Ishikawa (cell line): ENCODE results near the gene CAMTA1.

Experiments
- CEBPB ChIP-seq: IDR thresholded peaks from 2 replicates; pipeline ENCODE4 v1.6.1; 2012
- CREB1 ChIP-seq: IDR thresholded peaks from 2 replicates; pipeline ENCODE4 v1.6.1; 2012; ENCODE audit warnings: low read depth
- EGR1 ChIP-seq: IDR thresholded peaks from 2 replicates; pipeline ENCODE4 v1.6.1; 2012
- EP300 ChIP-seq: IDR thresholded peaks from 2 replicates; pipeline ENCODE4 v1.6.1; 2012; ENCODE audit warnings: borderline replicate concordance
- FOXM1 ChIP-seq: IDR thresholded peaks from 2 replicates; pipeline ENCODE4 v1.6.1; 2012; ENCODE audit warnings: low read depth, borderline replicate concordance
- MAX ChIP-seq: IDR thresholded peaks from 2 replicates; pipeline ENCODE4 v1.6.1; 2012
- NFIC ChIP-seq: IDR thresholded peaks from 2 replicates; pipeline ENCODE4 v1.6.1; 2012
- RAD21 ChIP-seq: IDR thresholded peaks from 2 replicates; pipeline ENCODE4 v1.6.1; 2012; ENCODE audit warnings: low read depth
- REST ChIP-seq: IDR thresholded peaks from 2 replicates; pipeline ENCODE4 v1.6.1; 2012; ENCODE audit warnings: low read depth, mild to moderate bottlenecking
- TAF1 ChIP-seq: IDR thresholded peaks from 2 replicates; pipeline ENCODE4 v1.6.1; 2012; ENCODE audit warnings: low read depth, mild to moderate bottlenecking
- TCF12 ChIP-seq: IDR thresholded peaks from 2 replicates; pipeline ENCODE4 v1.6.1; 2012; ENCODE audit warnings: low read depth
- TEAD4 ChIP-seq: IDR thresholded peaks from 2 replicates; pipeline ENCODE4 v1.6.1; 2012
- USF1 ChIP-seq: IDR thresholded peaks from 2 replicates; pipeline ENCODE4 v1.6.1; 2012
- YY1 ChIP-seq: IDR thresholded peaks from 2 replicates; pipeline ENCODE4 v1.6.1; 2012; ENCODE audit warnings: low read depth
- ZBTB7A ChIP-seq: IDR thresholded peaks from 2 replicates; pipeline ENCODE4 v1.6.1; 2012; ENCODE audit warnings: low read depth

CAMTA1 gene

GRCh38 chr1:7269525-7269924, 484.3 kb downstream of the CAMTA1 start:
- TF ChIP-seq YY1 (no peak), ZBTB7A (no peak), NFIC (no peak), TCF12 (no peak), EP300 (no peak), REST (no peak), USF1 (no peak)

GRCh38 chr1:7274256-7274655, 489.0 kb downstream of the CAMTA1 start:
- TF ChIP-seq CREB1 (no peak), EGR1 (no peak), TEAD4 (no peak), EP300 (no peak), FOXM1 (no peak), CEBPB (no peak), MAX (no peak), NFIC (no peak), ZBTB7A (no peak), USF1 (no peak), TCF12 (no peak), RAD21 (no peak), REST (no peak), TAF1 (no peak)

GRCh38 chr1:7278045-7278444, 492.8 kb downstream of the CAMTA1 start:
- no peak for TF ChIP-seq TEAD4

GRCh38 chr1:7278827-7279765, 493.8 kb downstream of the CAMTA1 start:
- TF ChIP-seq TEAD4 (no peak), FOXM1 (no peak), USF1 (no peak), YY1 (no peak), REST (no peak), EP300 (no peak), TAF1 (no peak), RAD21 (no peak)

GRCh38 chr1:7279769-7280168, 494.5 kb downstream of the CAMTA1 start:
- no peak for TF ChIP-seq CREB1
- TF ChIP-seq REST = no peak
- TF ChIP-seq YY1 = no peak
- TF ChIP-seq NFIC = no peak
